ENCODE results near the gene LRRC4C.

GRCh38 chr11:41400819-41401382 is 58.6 kb downstream of the LRRC4C start:
- TF ChIP-seq, protein P1, sequence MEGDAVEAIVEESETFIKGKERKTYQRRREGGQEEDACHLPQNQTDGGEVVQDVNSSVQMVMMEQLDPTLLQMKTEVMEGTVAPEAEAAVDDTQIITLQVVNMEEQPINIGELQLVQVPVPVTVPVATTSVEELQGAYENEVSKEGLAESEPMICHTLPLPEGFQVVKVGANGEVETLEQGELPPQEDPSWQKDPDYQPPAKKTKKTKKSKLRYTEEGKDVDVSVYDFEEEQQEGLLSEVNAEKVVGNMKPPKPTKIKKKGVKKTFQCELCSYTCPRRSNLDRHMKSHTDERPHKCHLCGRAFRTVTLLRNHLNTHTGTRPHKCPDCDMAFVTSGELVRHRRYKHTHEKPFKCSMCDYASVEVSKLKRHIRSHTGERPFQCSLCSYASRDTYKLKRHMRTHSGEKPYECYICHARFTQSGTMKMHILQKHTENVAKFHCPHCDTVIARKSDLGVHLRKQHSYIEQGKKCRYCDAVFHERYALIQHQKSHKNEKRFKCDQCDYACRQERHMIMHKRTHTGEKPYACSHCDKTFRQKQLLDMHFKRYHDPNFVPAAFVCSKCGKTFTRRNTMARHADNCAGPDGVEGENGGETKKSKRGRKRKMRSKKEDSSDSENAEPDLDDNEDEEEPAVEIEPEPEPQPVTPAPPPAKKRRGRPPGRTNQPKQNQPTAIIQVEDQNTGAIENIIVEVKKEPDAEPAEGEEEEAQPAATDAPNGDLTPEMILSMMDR (IDR thresholded peaks at IDR 0.05): no peak
- TF ChIP-seq, protein P2, sequence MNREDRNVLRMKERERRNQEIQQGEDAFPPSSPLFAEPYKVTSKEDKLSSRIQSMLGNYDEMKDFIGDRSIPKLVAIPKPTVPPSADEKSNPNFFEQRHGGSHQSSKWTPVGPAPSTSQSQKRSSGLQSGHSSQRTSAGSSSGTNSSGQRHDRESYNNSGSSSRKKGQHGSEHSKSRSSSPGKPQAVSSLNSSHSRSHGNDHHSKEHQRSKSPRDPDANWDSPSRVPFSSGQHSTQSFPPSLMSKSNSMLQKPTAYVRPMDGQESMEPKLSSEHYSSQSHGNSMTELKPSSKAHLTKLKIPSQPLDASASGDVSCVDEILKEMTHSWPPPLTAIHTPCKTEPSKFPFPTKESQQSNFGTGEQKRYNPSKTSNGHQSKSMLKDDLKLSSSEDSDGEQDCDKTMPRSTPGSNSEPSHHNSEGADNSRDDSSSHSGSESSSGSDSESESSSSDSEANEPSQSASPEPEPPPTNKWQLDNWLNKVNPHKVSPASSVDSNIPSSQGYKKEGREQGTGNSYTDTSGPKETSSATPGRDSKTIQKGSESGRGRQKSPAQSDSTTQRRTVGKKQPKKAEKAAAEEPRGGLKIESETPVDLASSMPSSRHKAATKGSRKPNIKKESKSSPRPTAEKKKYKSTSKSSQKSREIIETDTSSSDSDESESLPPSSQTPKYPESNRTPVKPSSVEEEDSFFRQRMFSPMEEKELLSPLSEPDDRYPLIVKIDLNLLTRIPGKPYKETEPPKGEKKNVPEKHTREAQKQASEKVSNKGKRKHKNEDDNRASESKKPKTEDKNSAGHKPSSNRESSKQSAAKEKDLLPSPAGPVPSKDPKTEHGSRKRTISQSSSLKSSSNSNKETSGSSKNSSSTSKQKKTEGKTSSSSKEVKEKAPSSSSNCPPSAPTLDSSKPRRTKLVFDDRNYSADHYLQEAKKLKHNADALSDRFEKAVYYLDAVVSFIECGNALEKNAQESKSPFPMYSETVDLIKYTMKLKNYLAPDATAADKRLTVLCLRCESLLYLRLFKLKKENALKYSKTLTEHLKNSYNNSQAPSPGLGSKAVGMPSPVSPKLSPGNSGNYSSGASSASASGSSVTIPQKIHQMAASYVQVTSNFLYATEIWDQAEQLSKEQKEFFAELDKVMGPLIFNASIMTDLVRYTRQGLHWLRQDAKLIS (CRISPR knock-in tag; IDR thresholded peaks at IDR 0.05; ENCODE audit: borderline replicate concordance): no peak
